Aorta (tissue), 5 donors: ENCODE results near the gene PTGFRN. TPM values are rescaled to one million over a fixed set of nuclear protein-coding genes. Genes with fewer than 3 reads are reported as not detected.
A peak's percentile ranks its signal among the peaks of the same experiment; 100 is the strongest.

ENCODE experiments used
- ATAC-seq: fragments of 200-7000 bp; cut with Tn5 transposase; one replicate; pipeline ENCODE4 v1.9.1; 2022; ENCODE audit warnings: moderate library complexity; ENCODE audit not compliant: low FRiP score
- DNase-seq, 2 donors: peaks; one replicate each; pipeline ENCODE4 v3.0.0-alpha.2; 2020
- H3K27ac ChIP-seq, 2 donors: one replicate each; pipeline ENCODE4 v1.5.1; 2013; ENCODE audit warnings: low read length in 2 of 2, mild to moderate bottlenecking in 2 of 2, moderate library complexity in 2 of 2, control low read depth in 1 of 2, inconsistent platforms in 1 of 2, low read depth in 1 of 2
- H3K27me3 ChIP-seq, 2 donors: one replicate each; pipeline ENCODE4 v1.6.1; 2013; ENCODE audit warnings: control low read depth in 1 of 2, low read length in 1 of 2, mild to moderate bottlenecking in 1 of 2, moderate library complexity in 1 of 2; ENCODE audit not compliant: insufficient read depth in 2 of 2, control insufficient read depth in 1 of 2
- H3K36me3 ChIP-seq, 2 donors: one replicate each; pipeline ENCODE4 v1.6.1; 2013; ENCODE audit warnings: control low read depth in 1 of 2, low read length in 1 of 2, mild to moderate bottlenecking in 1 of 2; ENCODE audit not compliant: insufficient read depth in 2 of 2, control insufficient read depth in 1 of 2
- H3K4me1 ChIP-seq, 2 donors: one replicate each; pipeline ENCODE4 v1.6.1; 2013; ENCODE audit warnings: low read length in 2 of 2, control low read depth in 1 of 2, mild to moderate bottlenecking in 1 of 2, moderate library complexity in 1 of 2; ENCODE audit not compliant: insufficient read depth in 2 of 2, control insufficient read depth in 1 of 2
- H3K4me3 ChIP-seq, 2 donors: one replicate each; pipeline ENCODE4 v1.5.1; 2013; ENCODE audit warnings: low read length in 2 of 2, control low read depth in 1 of 2, mild to moderate bottlenecking in 1 of 2
- H3K9me3 ChIP-seq: one replicate; pipeline ENCODE4 v1.6.1; 2013; ENCODE audit warnings: mild to moderate bottlenecking, low read length; ENCODE audit not compliant: control insufficient read depth
- WGBS, 2 donors: extraction: QIAGEN DNeasy Blood & Tissue Kit; methylation state at CpG; one replicate each; pipeline ENCODE4 v1.1.7; 2013; 5-methylcytosine and 5-hydroxymethylcytosine counted together
- intact Hi-C, 2 donors: fragments of 100-400 bp; cut with DNase I; formaldehyde crosslinking; loops; one replicate each; pipeline versions ENCODE4 v1.14.2 to v1.15.0; 2022
- polyA plus RNA-seq, 2 donors: library from polyadenylated mRNA; stranded (reverse); fragments of 200-250 nt; gene quantifications; one replicate each; pipeline ENCODE4 v1.2.3, GENCODE V29; 2013
- total RNA-seq, 2 donors: library from RNA; stranded (reverse); fragmentation: NEBNext Ultra II Directional; extraction: Animal tissue kit (Norgen Biotek cat#: 25700); gene quantifications; one replicate each; pipeline ENCODE4 v1.2.1, GENCODE V29; 2021
- donor health status: healthy with polysubstance abuse.
- donor health status: Bipolar disorder and iron deficiency.
- donor health status: DM: no; HTN: no; CAD: no.
- donor health status: DM: no; HTN: no; CAD: no.
- donor health status: DM: yes; HTN: yes; CAD: no.

PTGFRN gene
- total and polyA plus RNA-seq, 4 donors, result 3.8 to 75.0 (median 22.5) TPM

DNA sequence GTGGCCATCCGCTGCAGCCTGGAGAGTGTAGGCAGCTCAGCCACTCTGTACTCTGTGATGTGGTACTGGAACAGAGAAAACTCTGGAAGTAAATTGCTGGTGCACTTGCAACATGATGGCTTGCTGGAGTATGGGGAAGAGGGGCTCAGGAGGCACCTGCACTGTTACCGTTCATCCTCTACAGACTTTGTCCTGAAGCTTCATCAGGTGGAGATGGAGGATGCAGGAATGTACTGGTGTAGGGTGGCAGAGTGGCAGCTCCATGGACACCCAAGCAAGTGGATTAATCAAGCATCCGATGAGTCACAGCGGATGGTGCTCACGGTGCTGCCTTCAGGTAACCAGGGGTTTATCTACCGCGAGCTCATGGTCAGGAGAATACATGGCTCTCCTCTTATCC is 115.9 kb downstream of the PTGFRN start:
- no peak for DNase-seq
- H3K27ac ChIP-seq, result no peak overlapping the region
- H3K36me3 ChIP-seq, result no peaks in the 10 kb centered on the region
- H3K4me1 ChIP-seq, result peaks cover 2 to 4% of the 10 kb centered on the region in 2 donors
- H3K9me3 ChIP-seq, result no peaks in the 10 kb centered on the region
- no peaks in the 10 kb centered on the region for H3K27me3 ChIP-seq
- ATAC-seq, result no peak
- intact Hi-C loops, result no loop called here
- WGBS, 2 donors, result 98 to 99% methylated on average over 7 of the region's 7 CpGs
- H3K4me3 ChIP-seq, result no peak overlapping the region

DNA sequence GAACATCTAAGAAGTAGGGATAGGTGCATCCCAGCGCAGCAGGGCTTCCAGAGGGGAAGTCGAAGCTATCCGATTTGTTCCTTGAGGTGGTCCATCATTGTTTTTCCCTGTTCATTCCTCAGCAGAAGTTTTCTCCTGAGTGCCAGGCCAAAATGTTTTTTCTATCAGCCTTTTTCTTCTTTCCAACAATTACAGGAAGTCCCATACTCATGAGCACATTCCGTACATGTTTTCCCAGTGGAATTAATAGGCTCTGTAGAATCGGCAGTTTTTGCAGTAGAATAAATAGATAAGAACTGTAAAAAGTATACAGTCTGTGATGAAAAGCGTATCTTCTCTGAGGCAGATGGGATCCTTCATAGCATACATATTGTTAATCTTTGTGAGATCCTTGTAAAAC is 116.6 kb downstream of the PTGFRN start:
- DNase-seq (no peak), ATAC-seq (no peak)
- Histone ChIP-seq H3K27ac (peak overlapping the region in 1 of 2 donors; percentile 32), H3K27me3 (no peaks in the 10 kb centered on the region), H3K9me3 (no peaks in the 10 kb centered on the region), H3K4me1 (peaks cover 2 to 4% of the 10 kb centered on the region in 2 donors), H3K36me3 (no peaks in the 10 kb centered on the region), H3K4me3 (no peak overlapping the region)
- 19 to 22% methylated on average over 6 of the region's 6 CpGs for WGBS, 2 donors
- intact Hi-C loops, result no loop called here

DNA sequence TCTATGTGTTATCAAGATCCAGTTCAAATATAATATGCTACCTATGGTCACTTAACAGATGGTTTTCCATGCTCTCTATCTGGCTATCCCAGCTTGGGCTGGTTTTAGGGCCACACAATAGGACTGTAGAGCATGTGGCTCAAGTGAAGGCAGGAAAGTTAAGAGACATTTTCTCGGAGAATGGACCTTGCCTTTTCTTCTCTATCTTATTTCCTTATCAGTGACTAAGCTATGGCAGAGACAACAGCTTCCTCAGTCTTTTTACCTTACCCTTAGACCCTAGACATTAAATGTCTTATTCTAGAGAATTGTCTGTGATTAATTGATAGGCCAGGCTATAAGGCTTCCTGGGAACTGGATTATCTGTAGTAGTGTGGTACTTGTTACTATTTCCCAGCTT is 120.0 kb downstream of the PTGFRN start:
- H3K4me1 ChIP-seq, result peaks cover 1 to 2% of the 10 kb centered on the region in 2 donors
- intact Hi-C loops, result no loop called here
- no peaks in the 10 kb centered on the region for H3K36me3 ChIP-seq
- H3K27me3 ChIP-seq, result no peaks in the 10 kb centered on the region
- no peak overlapping the region for H3K27ac ChIP-seq
- DNase-seq (no peak), ATAC-seq (no peak)
- no peaks in the 10 kb centered on the region for H3K9me3 ChIP-seq
- 99 to 100% methylated on average over 1 of the region's 1 CpG for WGBS, 2 donors
- H3K4me3 ChIP-seq, result no peak overlapping the region

DNA sequence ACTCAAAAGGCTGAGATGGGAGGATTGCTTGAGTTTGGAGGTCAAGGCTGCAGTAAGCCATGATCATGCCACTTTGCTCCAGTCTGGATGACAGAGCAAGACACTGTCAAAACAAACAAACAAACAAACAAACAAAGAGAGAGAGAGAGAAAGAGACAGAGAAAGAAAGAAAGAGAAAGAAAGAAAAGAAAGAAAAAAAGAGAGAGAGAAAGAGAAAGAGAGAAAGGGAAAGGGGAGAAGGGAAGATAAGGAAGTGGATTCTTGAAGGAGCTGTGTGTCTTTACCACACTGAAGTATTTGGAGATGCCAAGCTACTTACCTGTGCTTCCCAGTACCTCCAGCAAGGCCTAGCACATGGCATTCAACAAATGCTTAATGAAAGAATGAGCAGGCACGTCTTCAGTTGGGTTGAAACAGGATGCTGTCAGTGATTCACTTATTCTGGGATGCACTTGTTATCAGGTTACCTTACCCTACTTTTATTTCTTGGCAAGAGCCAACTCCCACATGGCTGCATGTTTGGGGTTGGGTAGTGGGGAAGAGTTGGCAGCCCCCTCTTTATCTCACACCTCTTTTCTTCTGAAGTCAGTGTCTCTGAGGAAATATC is 120.7 kb downstream of the PTGFRN start:
- Histone ChIP-seq H3K27ac (no peak overlapping the region), H3K36me3 (no peaks in the 10 kb centered on the region), H3K4me3 (no peak overlapping the region), H3K4me1 (peaks cover 0 to 2% of the 10 kb centered on the region in 2 donors), H3K27me3 (no peaks in the 10 kb centered on the region), H3K9me3 (no peaks in the 10 kb centered on the region)
- DNase-seq (no peak), ATAC-seq (no peak)
- intact Hi-C loops, result no loop called here
- 95 to 100% methylated on average over 1 of the region's 1 CpG for WGBS, 2 donors

DNA sequence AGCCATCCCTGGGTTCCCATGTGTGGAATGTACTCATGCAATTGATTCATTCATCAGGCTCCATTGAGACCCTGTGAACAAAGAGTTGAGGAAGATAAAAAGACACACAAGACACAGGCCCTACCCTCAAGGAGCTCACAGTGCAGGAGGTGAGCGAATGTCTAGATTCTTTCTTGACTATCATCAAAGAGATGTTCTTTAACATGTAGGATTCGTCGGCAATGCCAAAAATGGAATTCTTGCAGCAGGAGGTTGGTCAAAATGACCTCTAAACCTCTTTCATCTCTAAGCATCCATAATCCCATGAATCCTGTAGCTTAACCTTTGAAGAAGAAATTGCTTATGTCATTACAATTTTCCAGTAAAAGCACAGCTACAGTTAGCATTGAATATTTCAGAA is 122.5 kb downstream of the PTGFRN start:
- H3K27me3 ChIP-seq, result no peaks in the 10 kb centered on the region
- no peak overlapping the region for H3K27ac ChIP-seq
- H3K9me3 ChIP-seq, result no peaks in the 10 kb centered on the region
- no peaks in the 10 kb centered on the region for H3K36me3 ChIP-seq
- no peak overlapping the region for H3K4me3 ChIP-seq
- H3K4me1 ChIP-seq, result no peaks in the 10 kb centered on the region
- intact Hi-C loops, result no loop called here
- no peak for ATAC-seq
- no peak for DNase-seq
- WGBS, 2 donors, result 93 to 96% methylated on average over 3 of the region's 3 CpGs

DNA sequence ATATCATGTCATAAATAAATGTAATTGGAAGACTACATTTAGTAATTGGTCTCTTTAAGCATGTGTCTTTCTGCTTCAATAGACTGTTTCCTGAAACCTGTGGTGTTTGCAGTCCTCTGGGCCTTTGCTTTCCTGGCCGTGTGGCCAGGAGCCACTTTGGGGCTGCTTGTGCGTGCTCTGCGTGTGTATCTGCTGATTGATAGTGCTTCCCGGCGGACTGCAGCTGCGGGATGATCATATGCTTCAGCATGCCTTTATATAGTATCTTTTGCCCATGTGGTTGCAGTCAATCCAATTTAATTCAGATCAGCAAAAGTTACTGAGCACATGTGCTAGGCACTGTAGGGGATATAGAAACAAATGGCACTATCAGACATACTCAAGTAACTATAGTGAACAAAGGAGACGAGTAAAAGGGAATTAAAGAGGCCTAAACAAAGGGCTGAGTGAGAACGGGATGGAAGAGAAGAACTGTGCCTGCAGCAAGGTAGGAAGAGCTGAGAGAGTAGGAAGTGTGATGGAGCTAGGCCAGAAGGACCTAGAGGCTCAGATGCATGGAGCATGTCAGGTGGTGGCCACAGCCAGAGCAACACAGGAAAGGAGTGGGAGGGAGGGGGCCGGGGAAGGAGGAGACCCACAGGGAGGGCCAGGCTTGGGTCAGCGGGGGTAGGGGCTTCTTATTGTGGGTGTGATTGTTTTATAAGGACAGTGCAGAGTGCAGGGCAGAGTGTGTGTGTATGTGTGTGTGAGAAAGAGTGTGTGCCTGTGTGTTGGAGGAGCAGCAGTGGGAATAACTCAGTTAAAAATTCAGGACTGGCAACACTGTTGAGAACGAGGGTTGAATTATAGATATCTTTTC is 123.2 kb downstream of the PTGFRN start:
- ATAC-seq (no peak), DNase-seq (no peak)
- Histone ChIP-seq H3K27ac (no peak overlapping the region), H3K4me1 (no peaks in the 10 kb centered on the region), H3K36me3 (no peaks in the 10 kb centered on the region), H3K9me3 (no peaks in the 10 kb centered on the region), H3K4me3 (no peak overlapping the region), H3K27me3 (no peaks in the 10 kb centered on the region)
- 77 to 90% methylated on average over 11 of the region's 11 CpGs for WGBS, 2 donors
- intact Hi-C loops, result no loop called here

DNA sequence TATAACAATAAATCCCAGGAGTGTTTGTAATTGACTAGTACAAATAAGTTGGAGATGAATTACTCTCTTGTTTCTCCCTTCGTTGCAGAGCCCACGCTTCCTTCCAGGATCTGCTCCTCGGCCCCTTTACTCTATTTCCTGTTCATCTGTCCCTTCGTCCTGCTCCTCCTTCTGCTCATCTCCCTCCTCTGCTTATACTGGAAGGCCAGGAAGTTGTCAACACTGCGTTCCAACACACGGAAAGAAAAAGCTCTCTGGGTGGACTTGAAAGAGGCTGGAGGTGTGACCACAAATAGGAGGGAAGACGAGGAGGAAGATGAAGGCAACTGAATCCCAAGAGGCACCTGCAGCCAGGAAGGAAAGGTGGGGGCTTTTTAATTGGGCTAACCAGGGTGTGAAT is 124.1 kb downstream of the PTGFRN start:
- Histone ChIP-seq H3K27me3 (no peaks in the 10 kb centered on the region), H3K9me3 (no peaks in the 10 kb centered on the region), H3K36me3 (no peaks in the 10 kb centered on the region), H3K4me3 (no peak overlapping the region), H3K4me1 (no peaks in the 10 kb centered on the region), H3K27ac (no peak overlapping the region)
- intact Hi-C loops, result no loop called here
- 91 to 95% methylated on average over 7 of the region's 7 CpGs for WGBS, 2 donors
- DNase-seq, result no peak
- no peak for ATAC-seq

DNA sequence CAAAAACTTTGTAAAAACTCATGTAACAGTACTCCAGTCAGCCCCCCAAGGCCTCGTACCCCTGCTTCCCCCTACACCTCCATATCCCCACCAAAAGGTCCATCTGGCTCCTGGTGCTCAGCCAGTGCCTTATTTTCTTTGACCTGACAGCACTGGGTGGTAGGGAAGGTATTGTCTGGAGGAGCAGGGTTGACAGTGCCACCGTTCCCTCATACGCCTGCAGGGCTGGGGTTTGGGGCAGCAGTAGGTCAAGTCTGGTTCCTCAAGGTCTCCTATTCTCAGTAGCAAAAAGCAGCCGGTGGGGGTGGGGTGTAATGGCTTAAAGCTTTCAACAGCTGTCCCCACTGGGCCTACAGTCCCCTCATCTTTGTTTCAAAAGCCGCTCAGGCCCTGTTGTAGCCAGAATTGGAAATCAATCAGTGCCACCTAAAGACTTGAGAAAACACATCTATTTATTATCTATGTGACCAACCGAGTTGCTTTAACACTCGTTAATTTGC is 125.1 kb downstream of the PTGFRN start:
- Histone ChIP-seq H3K9me3 (no peaks in the 10 kb centered on the region), H3K27me3 (no peaks in the 10 kb centered on the region), H3K27ac (no peak overlapping the region), H3K4me3 (no peak overlapping the region), H3K4me1 (no peaks in the 10 kb centered on the region), H3K36me3 (no peaks in the 10 kb centered on the region)
- ATAC-seq (no peak), DNase-seq (no peak)
- intact Hi-C loops, result no loop called here
- 86 to 88% methylated on average over 7 of the region's 7 CpGs for WGBS, 2 donors

DNA sequence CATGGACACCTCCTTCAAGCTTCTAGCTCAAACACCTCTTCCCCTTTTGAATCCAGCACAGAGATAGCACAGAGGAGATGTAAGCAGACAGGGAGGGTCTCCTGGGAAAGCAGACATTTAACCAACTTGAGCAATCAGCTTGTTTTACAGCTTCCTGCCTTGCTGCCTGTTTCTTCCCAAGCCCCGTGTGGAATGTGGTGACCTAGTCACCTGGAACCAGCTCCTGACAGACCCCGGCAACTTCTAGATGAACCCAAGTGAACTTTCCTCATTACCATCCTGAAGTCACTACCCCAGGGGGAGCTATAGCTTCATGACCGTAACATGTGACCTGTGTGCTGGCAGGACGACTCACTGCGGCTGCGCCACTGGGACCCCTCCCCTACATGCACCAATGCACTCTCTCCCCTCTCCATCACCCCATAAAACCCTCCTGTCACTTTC is 126.3 kb downstream of the PTGFRN start:
- H3K4me1 ChIP-seq, result no peaks in the 10 kb centered on the region
- intact Hi-C loops, result no loop called here
- ATAC-seq (no peak), DNase-seq (no peak)
- no peaks in the 10 kb centered on the region for H3K36me3 ChIP-seq
- no peak overlapping the region for H3K27ac ChIP-seq
- WGBS, 2 donors, result 65 to 74% methylated on average over 6 of the region's 6 CpGs
- H3K4me3 ChIP-seq, result no peak overlapping the region
- no peaks in the 10 kb centered on the region for H3K27me3 ChIP-seq
- H3K9me3 ChIP-seq, result no peaks in the 10 kb centered on the region
